H1 (cell line): ENCODE measurements around the gene ARHGAP42. TPM values are rescaled to one million over a fixed set of nuclear protein-coding genes. Genes with fewer than 3 reads are reported as not detected.

Experiments
- CTCF ChIA-PET: fragments of 300-600 bp; sonication (Branson Sonifier 250); formaldehyde crosslinking; loops from one replicate; lab custom pipeline; 2021; ENCODE audit not compliant: partially characterized antibody; lab: Charles Lee
- POLR2A ChIA-PET: fragments of 300-600 bp; sonication (Branson Sonifier 250); formaldehyde crosslinking; loops from one replicate; lab custom pipeline; 2021; ENCODE audit warnings: inconsistent platforms; ENCODE audit not compliant: partially characterized antibody; lab: Charles Lee
- DNase-seq, 2 experiments: peaks; one replicate each; pipeline versions ENCODE4 v3.0.0 to v3.0.0-alpha.2; 2010 to 2022; ENCODE audit warnings: low spot score in 2 of 2, low read depth in 1 of 2, mixed read lengths in 1 of 2
- FAIRE-seq: peaks from 2 replicates; lab custom pipeline; 2011; peaks lifted over from hg19 to GRCh38; lab: Jason Lieb, UNC
- H2AFZ ChIP-seq: 2 replicates; pipeline ENCODE4 v1.8.1; 2012; ENCODE audit warnings: low read length, inconsistent platforms
- H2AK5ac ChIP-seq: 2 replicates; pipeline ENCODE4 v1.6.1; 2013; ENCODE audit warnings: low read depth, low read length
- H2BK120ac ChIP-seq: replicated peaks from 2 replicates; pipeline ENCODE3; 2013; ENCODE audit warnings: low read depth, low read length, inconsistent platforms
- H2BK12ac ChIP-seq: 2 replicates; pipeline ENCODE4 v1.6.1; 2013; ENCODE audit warnings: low read depth, low read length
- H2BK15ac ChIP-seq: 2 replicates; pipeline ENCODE4 v1.6.1; 2013; ENCODE audit warnings: low read length
- H2BK20ac ChIP-seq: 2 replicates; pipeline ENCODE4 v1.6.1; 2013; ENCODE audit warnings: low read length
- H2BK5ac ChIP-seq: 2 replicates; pipeline ENCODE4 v1.6.1; 2013; ENCODE audit warnings: low read depth, low read length
- H3K14ac ChIP-seq: 2 replicates; pipeline ENCODE4 v1.6.1; 2013; ENCODE audit warnings: inconsistent platforms; ENCODE audit not compliant: insufficient read length
- H3K18ac ChIP-seq: 2 replicates; pipeline ENCODE4 v1.6.1; 2013; ENCODE audit warnings: low read length; ENCODE audit errors: extremely low read depth
- H3K23ac ChIP-seq: 2 replicates; pipeline ENCODE4 v1.6.1; 2013; ENCODE audit warnings: inconsistent platforms; ENCODE audit not compliant: insufficient read length
- H3K23me2 ChIP-seq: 2 replicates; pipeline ENCODE4 v1.6.1; 2013; ENCODE audit warnings: low read depth, low read length
- H3K27ac ChIP-seq: 2 replicates; pipeline ENCODE4 v1.6.1; 2011; ENCODE audit warnings: low read depth, low read length, inconsistent platforms
- H3K27me3 ChIP-seq, 4 experiments: replicated peaks in 1 of 4; 1 replicate in 1 of 4; 2 replicates in 3 of 4; pipeline versions ENCODE4 v1.6.1 to v1.8.1; 2011 to 2013; ENCODE audit warnings: low read length in 3 of 4, mild to moderate bottlenecking in 3 of 4, inconsistent platforms in 2 of 4, mixed read lengths in 2 of 4, moderate library complexity in 1 of 4; ENCODE audit not compliant: control insufficient read depth in 3 of 4, insufficient read depth in 3 of 4; ENCODE audit errors: extremely low read depth in 1 of 4
- H3K36me3 ChIP-seq, 4 experiments: 2 replicates each; pipeline versions ENCODE4 v1.6.1 to v1.8.1; 2011 to 2013; ENCODE audit warnings: mild to moderate bottlenecking in 4 of 4, low read length in 3 of 4, moderate library complexity in 2 of 4, control low read depth in 1 of 4, inconsistent platforms in 1 of 4; ENCODE audit not compliant: insufficient read depth in 4 of 4, control insufficient read depth in 2 of 4
- H3K4ac ChIP-seq: replicated peaks from 2 replicates; pipeline ENCODE3; 2013; ENCODE audit warnings: low read length, low read depth, mixed read lengths, inconsistent platforms; ENCODE audit not compliant: insufficient read length
- H3K4me1 ChIP-seq, 4 experiments: replicated peaks in 1 of 4; 1 replicate in 1 of 4; 2 replicates in 3 of 4; pipeline versions ENCODE4 v1.6.1 to v1.8.1; 2011 to 2013; ENCODE audit warnings: low read length in 3 of 4, inconsistent platforms in 2 of 4, mixed read lengths in 1 of 4; ENCODE audit not compliant: insufficient read depth in 4 of 4, control insufficient read depth in 3 of 4
- H3K4me2 ChIP-seq, 2 experiments: 2 replicates each; pipeline versions ENCODE4 v1.6.1 to v1.8.1; 2011 to 2013; ENCODE audit warnings: low read depth in 2 of 2, low read length in 2 of 2, control low read depth in 1 of 2, inconsistent platforms in 1 of 2, mild to moderate bottlenecking in 1 of 2; ENCODE audit not compliant: insufficient read depth in 1 of 2
- H3K4me3 ChIP-seq, 4 experiments: fragments of 200-600, 300-600 bp in 1 of 4; sonication (generic), shearing (Covaris generic), sonication (Bioruptor Twin) in 1 of 4; 2 replicates each; pipeline versions ENCODE4 v1.5.1 to v1.8.1; 2011 to 2016; ENCODE audit warnings: low read length in 4 of 4, low read depth in 3 of 4, control low read depth in 2 of 4, inconsistent platforms in 2 of 4, mild to moderate bottlenecking in 2 of 4, mixed read lengths in 1 of 4, moderate library complexity in 1 of 4; ENCODE audit not compliant: insufficient read depth in 2 of 4; ENCODE audit errors: extremely low read depth in 1 of 4
- H3K56ac ChIP-seq: replicated peaks from 2 replicates; pipeline ENCODE3; 2013; ENCODE audit warnings: low read depth, mild to moderate bottlenecking, mixed read lengths, low read length, inconsistent platforms; ENCODE audit not compliant: insufficient read length
- H3K79me1 ChIP-seq: 2 replicates; pipeline ENCODE4 v1.6.1; 2013; ENCODE audit warnings: low read depth, low read length, control low read depth
- H3K79me2 ChIP-seq, 2 experiments: 2 replicates each; pipeline versions ENCODE4 v1.6.1 to v1.8.1; 2012 to 2013; ENCODE audit warnings: low read length in 2 of 2, mild to moderate bottlenecking in 2 of 2, inconsistent platforms in 1 of 2; ENCODE audit not compliant: insufficient read depth in 2 of 2, control insufficient read depth in 1 of 2
- H3K9ac ChIP-seq, 4 experiments: replicated peaks in 1 of 4; 1 replicate in 1 of 4; 2 replicates in 3 of 4; pipeline versions ENCODE4 v1.6.1 to v1.8.1; 2011 to 2013; ENCODE audit warnings: low read depth in 3 of 4, low read length in 3 of 4, control low read depth in 2 of 4, mild to moderate bottlenecking in 2 of 4, moderate library complexity in 2 of 4, inconsistent platforms in 1 of 4; ENCODE audit errors: extremely low read depth in 1 of 4
- H3K9me3 ChIP-seq, 2 experiments: 2 replicates each; pipeline versions ENCODE4 v1.6.1 to v1.8.1; 2012 to 2013; ENCODE audit warnings: mild to moderate bottlenecking in 2 of 2, moderate library complexity in 2 of 2, control low read depth in 1 of 2, inconsistent platforms in 1 of 2, low read depth in 1 of 2, low read length in 1 of 2, mixed read lengths in 1 of 2; ENCODE audit not compliant: insufficient read depth in 2 of 2
- H4K20me1 ChIP-seq, 2 experiments: replicated peaks in 1 of 2; 2 replicates each; pipeline versions ENCODE3 to v1.8.1; 2011 to 2013; ENCODE audit warnings: inconsistent platforms in 2 of 2, low read length in 2 of 2, mild to moderate bottlenecking in 1 of 2; ENCODE audit not compliant: insufficient read depth in 2 of 2, control insufficient read depth in 1 of 2
- H4K5ac ChIP-seq: 2 replicates; pipeline ENCODE4 v1.6.1; 2013; ENCODE audit warnings: low read length, low read depth, mixed read lengths, inconsistent platforms; ENCODE audit not compliant: insufficient read length
- H4K8ac ChIP-seq: 2 replicates; pipeline ENCODE4 v1.8.0; 2013; ENCODE audit warnings: mild to moderate bottlenecking, moderate library complexity, low read length, inconsistent platforms; ENCODE audit not compliant: insufficient read depth; ENCODE audit errors: extremely low read depth
- H4K91ac ChIP-seq: replicated peaks from 2 replicates; pipeline ENCODE3; 2013; ENCODE audit warnings: low read length, mixed read lengths, inconsistent platforms; ENCODE audit not compliant: insufficient read length
- EGR1 ChIP-seq: IDR thresholded peaks from 2 replicates; pipeline ENCODE4 v1.6.1; 2011; ENCODE audit warnings: low read depth, low read length, borderline replicate concordance
- KDM1A ChIP-seq: fragments of 200-600, 300-600 bp; sonication (generic); IDR thresholded peaks from 2 replicates; pipeline ENCODE4 v1.7.1; 2016; ENCODE audit warnings: mild to moderate bottlenecking, low read length, borderline replicate concordance
- NANOG ChIP-seq: IDR thresholded peaks from 2 replicates; pipeline ENCODE4 v1.6.1; 2011; ENCODE audit warnings: low read length, low read depth, mild to moderate bottlenecking, inconsistent platforms; ENCODE audit not compliant: insufficient read depth, poor library complexity, severe bottlenecking
- POU5F1 ChIP-seq: IDR thresholded peaks from 2 replicates; pipeline ENCODE4 v1.6.1; 2011; ENCODE audit warnings: low read depth, mild to moderate bottlenecking, low read length, moderate library complexity
- WGBS, 2 experiments: shearing (Covaris generic) in 1 of 2; methylation state at CpG; one replicate each; pipeline versions ENCODE4 v1.1.6 to v1.1.7; 2013 to 2015; ENCODE audit warnings: low lambda C conversion rate in 2 of 2, mixed read lengths in 2 of 2, inconsistent platforms in 1 of 2, low coverage in 1 of 2, missing lambda C conversion rate in 1 of 2; ENCODE audit not compliant: insufficient replicate concordance in 2 of 2, insufficient coverage in 1 of 2, insufficient read length in 1 of 2; ENCODE audit errors: extremely low coverage in 1 of 2, missing lambda C conversion rate in 1 of 2; 5-methylcytosine and 5-hydroxymethylcytosine counted together
- polyA plus RNA-seq, 7 experiments: library from polyadenylated mRNA; depleted of rRNA in 3 of 7; stranded (reverse) in 5 of 7; unstranded in 2 of 7; fragments of >200 nt in 5 of 7; fragments of 200-250 nt in 2 of 7; gene quantifications; 1 replicate in 5 of 7; 2 replicates in 1 of 7; 4 replicates in 1 of 7; pipeline versions ENCODE4 v1.2.1 to v1.2.3, GENCODE V29; 2011 to 2013; ENCODE audit warnings: missing spikeins in 2 of 7, mixed read lengths in 2 of 7
- total RNA-seq: library from RNA; stranded (reverse); fragmentation: NEBNext Ultra II Directional; extraction: Animal tissue kit (Norgen Biotek cat#: 25700); gene quantifications from 2 replicates; pipeline ENCODE4 v1.2.1, GENCODE V29; 2021

Gene ARHGAP42
- total and polyA plus RNA-seq, 2 of the 8 experiments (the other 6 are each of a cell fraction or from before 2014, with no cell fraction given) = 22.2 to 33.5 TPM

GRCh38 chr11:100663583-100663982 lies 23.5 kb upstream of the ARHGAP42 start:
- H4K91ac ChIP-seq = no peak overlapping the region
- no peaks in the 10 kb centered on the region for H3K9me3 ChIP-seq
- H2AFZ ChIP-seq = no peak overlapping the region
- no peak for DNase-seq
- no peak overlapping the region for H3K18ac ChIP-seq
- H3K4ac ChIP-seq = no peak overlapping the region
- no peaks in the 10 kb centered on the region for H3K79me1 ChIP-seq
- H4K8ac ChIP-seq = no peak overlapping the region
- 88% methylated on average over 1 of the region's 1 CpG; no CpG with 5 or more reads in 1 of the 2 experiments for WGBS, 2 experiments
- H2BK12ac ChIP-seq = no peak overlapping the region
- H3K36me3 ChIP-seq = no peaks in the 10 kb centered on the region
- no peak overlapping the region for H3K4me3 ChIP-seq
- H3K14ac ChIP-seq = no peak overlapping the region
- H2BK120ac ChIP-seq = no peak overlapping the region
- H2BK15ac ChIP-seq = no peak overlapping the region
- no peak overlapping the region for H3K27ac ChIP-seq
- no peaks in the 10 kb centered on the region for H3K23me2 ChIP-seq
- H3K56ac ChIP-seq = no peak overlapping the region
- H2AK5ac ChIP-seq = no peak overlapping the region
- no peak overlapping the region for H4K5ac ChIP-seq
- ChIA-PET POLR2A (no interaction called here), CTCF (interaction anchor here (1.0 to 1.5 kb wide), 3 partner anchors 19 to 86 kb away, joined by 4 to 5 read pairs (median 5); no protein-coding TSS in a partner anchor)
- no peaks in the 10 kb centered on the region for H3K79me2 ChIP-seq
- no peak overlapping the region for H3K9ac ChIP-seq
- H2BK5ac ChIP-seq = no peak overlapping the region
- no peak overlapping the region for H2BK20ac ChIP-seq
- no peaks in the 10 kb centered on the region for H3K27me3 ChIP-seq
- H3K4me1 ChIP-seq = no peaks in the 10 kb centered on the region
- FAIRE-seq = peak; percentile 78
- no peak overlapping the region for H3K4me2 ChIP-seq
- no peak overlapping the region for H3K23ac ChIP-seq
- H4K20me1 ChIP-seq = no peaks in the 10 kb centered on the region
- 0 out of 2 replicates have a peak, but pooled peaks have one; percentile 53 for TF ChIP-seq POU5F1
- peak; percentile 90 for TF ChIP-seq NANOG
- TF ChIP-seq EGR1 = no peak
- TF ChIP-seq KDM1A = no peak
